ENCODE measurements around the gene DMGDH.

Gene DMGDH

GRCh38 chr5:79032782-79033181 lies 36.7 kb downstream of the DMGDH start:
- H3K27ac ChIP-seq (ENCODE audit: low read length) = no peak overlapping the region
- H3K36me3 ChIP-seq (ENCODE audit: control insufficient read depth in 2 of 2, insufficient read depth in 2 of 2, low read length in 2 of 2) = no peaks in the 10 kb centered on the region
- no peaks in the 10 kb centered on the region for H3K27me3 ChIP-seq (ENCODE audit: control insufficient read depth in 1 of 2, insufficient read depth in 2 of 2, low read length in 2 of 2)
- H3K9me3 ChIP-seq (ENCODE audit: control insufficient read depth in 2 of 2, low read length in 2 of 2) = peaks cover 3 to 7% of the 10 kb centered on the region in 2 donors
- H3K4me1 ChIP-seq (ENCODE audit: control insufficient read depth, insufficient read depth, low read length) = no peaks in the 10 kb centered on the region
- H3K9ac ChIP-seq (ENCODE audit: low read length in 2 of 2) = no peak overlapping the region
- no peak overlapping the region for H3K4me3 ChIP-seq (ENCODE audit: low read length in 2 of 2)

GRCh38 chr5:79032031-79032695 lies 37.3 kb downstream of the DMGDH start:
- H3K4me3 ChIP-seq (ENCODE audit: low read length in 2 of 2) = no peak overlapping the region
- no peaks in the 10 kb centered on the region for H3K27me3 ChIP-seq (ENCODE audit: control insufficient read depth in 1 of 2, insufficient read depth in 2 of 2, low read length in 2 of 2)
- H3K36me3 ChIP-seq (ENCODE audit: control insufficient read depth in 2 of 2, insufficient read depth in 2 of 2, low read length in 2 of 2) = no peaks in the 10 kb centered on the region
- no peak overlapping the region for H3K9ac ChIP-seq (ENCODE audit: low read length in 2 of 2)
- no peak overlapping the region for H3K27ac ChIP-seq (ENCODE audit: low read length)
- H3K4me1 ChIP-seq (ENCODE audit: control insufficient read depth, insufficient read depth, low read length) = no peaks in the 10 kb centered on the region
- H3K9me3 ChIP-seq (ENCODE audit: control insufficient read depth in 2 of 2, low read length in 2 of 2) = peaks cover 3 to 4% of the 10 kb centered on the region in 2 donors

- Histone ChIP-seq H3K9ac (ENCODE audit: low read length in 2 of 2) (no peak overlapping the region), H3K9me3 (ENCODE audit: control insufficient read depth in 2 of 2, low read length in 2 of 2) (no peaks in the 10 kb centered on the region), H3K27me3 (ENCODE audit: control insufficient read depth in 1 of 2, insufficient read depth in 2 of 2, low read length in 2 of 2) (no peaks in the 10 kb centered on the region), H3K4me3 (ENCODE audit: low read length in 2 of 2) (no peak overlapping the region), H3K27ac (ENCODE audit: low read length) (no peak overlapping the region), H3K36me3 (ENCODE audit: control insufficient read depth in 2 of 2, insufficient read depth in 2 of 2, low read length in 2 of 2) (no peaks in the 10 kb centered on the region), H3K4me1 (ENCODE audit: control insufficient read depth, insufficient read depth, low read length) (no peaks in the 10 kb centered on the region)
Measured at GRCh38 chr5:79031485-79031867, 38.0 kb downstream of the DMGDH start.

GRCh38 chr5:79030663-79031484 lies 38.6 kb downstream of the DMGDH start:
- Histone ChIP-seq H3K4me3 (ENCODE audit: low read length in 2 of 2) (no peak overlapping the region), H3K27ac (ENCODE audit: low read length) (no peak overlapping the region), H3K27me3 (ENCODE audit: control insufficient read depth in 1 of 2, insufficient read depth in 2 of 2, low read length in 2 of 2) (no peaks in the 10 kb centered on the region), H3K9ac (ENCODE audit: low read length in 2 of 2) (no peak overlapping the region), H3K36me3 (ENCODE audit: control insufficient read depth in 2 of 2, insufficient read depth in 2 of 2, low read length in 2 of 2) (no peaks in the 10 kb centered on the region), H3K9me3 (ENCODE audit: control insufficient read depth in 2 of 2, low read length in 2 of 2) (no peaks in the 10 kb centered on the region), H3K4me1 (ENCODE audit: control insufficient read depth, insufficient read depth, low read length) (no peaks in the 10 kb centered on the region)

GRCh38 chr5:79025054-79025472 lies 44.4 kb downstream of the DMGDH start:
- Histone ChIP-seq H3K27me3 (ENCODE audit: control insufficient read depth in 1 of 2, insufficient read depth in 2 of 2, low read length in 2 of 2) (no peaks in the 10 kb centered on the region), H3K27ac (ENCODE audit: low read length) (no peak overlapping the region), H3K4me1 (ENCODE audit: control insufficient read depth, insufficient read depth, low read length) (no peaks in the 10 kb centered on the region), H3K9ac (ENCODE audit: low read length in 2 of 2) (peak overlapping the region; percentile 26 to 68), H3K9me3 (ENCODE audit: control insufficient read depth in 2 of 2, low read length in 2 of 2) (no peaks in the 10 kb centered on the region), H3K36me3 (ENCODE audit: control insufficient read depth in 2 of 2, insufficient read depth in 2 of 2, low read length in 2 of 2) (no peaks in the 10 kb centered on the region), H3K4me3 (ENCODE audit: low read length in 2 of 2) (peak overlapping the region; percentile 8 to 73)

GRCh38 chr5:79023947-79024346 lies 45.5 kb downstream of the DMGDH start:
- Histone ChIP-seq H3K27ac (ENCODE audit: low read length) (no peak overlapping the region), H3K9ac (ENCODE audit: low read length in 2 of 2) (no peak overlapping the region), H3K4me3 (ENCODE audit: low read length in 2 of 2) (no peak overlapping the region)

GRCh38 chr5:79023348-79023747 lies 46.1 kb downstream of the DMGDH start:
- Histone ChIP-seq H3K27me3 (ENCODE audit: control insufficient read depth in 1 of 2, insufficient read depth in 2 of 2, low read length in 2 of 2) (no peaks in the 10 kb centered on the region), H3K36me3 (ENCODE audit: control insufficient read depth in 2 of 2, insufficient read depth in 2 of 2, low read length in 2 of 2) (no peaks in the 10 kb centered on the region), H3K4me1 (ENCODE audit: control insufficient read depth, insufficient read depth, low read length) (no peaks in the 10 kb centered on the region), H3K27ac (ENCODE audit: low read length) (no peak overlapping the region), H3K9me3 (ENCODE audit: control insufficient read depth in 2 of 2, low read length in 2 of 2) (no peaks in the 10 kb centered on the region), H3K9ac (ENCODE audit: low read length in 2 of 2) (no peak overlapping the region), H3K4me3 (ENCODE audit: low read length in 2 of 2) (no peak overlapping the region)

More at GRCh38 chr5:79023947-79024346, 45.5 kb downstream of the DMGDH start:
- no peaks in the 10 kb centered on the region for H3K9me3 ChIP-seq (ENCODE audit: control insufficient read depth in 2 of 2, low read length in 2 of 2)
- H3K4me1 ChIP-seq (ENCODE audit: control insufficient read depth, insufficient read depth, low read length) = no peaks in the 10 kb centered on the region
- no peaks in the 10 kb centered on the region for H3K36me3 ChIP-seq (ENCODE audit: control insufficient read depth in 2 of 2, insufficient read depth in 2 of 2, low read length in 2 of 2)
- no peaks in the 10 kb centered on the region for H3K27me3 ChIP-seq (ENCODE audit: control insufficient read depth in 1 of 2, insufficient read depth in 2 of 2, low read length in 2 of 2)

- Histone ChIP-seq H3K4me3 (ENCODE audit: low read length in 2 of 2) (no peak overlapping the region), H3K9me3 (ENCODE audit: control insufficient read depth in 2 of 2, low read length in 2 of 2) (no peaks in the 10 kb centered on the region), H3K27me3 (ENCODE audit: control insufficient read depth in 1 of 2, insufficient read depth in 2 of 2, low read length in 2 of 2) (no peaks in the 10 kb centered on the region), H3K9ac (ENCODE audit: low read length in 2 of 2) (no peak overlapping the region), H3K27ac (ENCODE audit: low read length) (no peak overlapping the region), H3K4me1 (ENCODE audit: control insufficient read depth, insufficient read depth, low read length) (no peaks in the 10 kb centered on the region), H3K36me3 (ENCODE audit: control insufficient read depth in 2 of 2, insufficient read depth in 2 of 2, low read length in 2 of 2) (no peaks in the 10 kb centered on the region)
Measured at GRCh38 chr5:79022771-79023170, 46.7 kb downstream of the DMGDH start.

- H3K4me3 ChIP-seq (ENCODE audit: low read length in 2 of 2) = no peak overlapping the region
- no peak overlapping the region for H3K27ac ChIP-seq (ENCODE audit: low read length)
- H3K9ac ChIP-seq (ENCODE audit: low read length in 2 of 2) = no peak overlapping the region
- no peaks in the 10 kb centered on the region for H3K4me1 ChIP-seq (ENCODE audit: control insufficient read depth, insufficient read depth, low read length)
- no peaks in the 10 kb centered on the region for H3K36me3 ChIP-seq (ENCODE audit: control insufficient read depth in 2 of 2, insufficient read depth in 2 of 2, low read length in 2 of 2)
- no peaks in the 10 kb centered on the region for H3K27me3 ChIP-seq (ENCODE audit: control insufficient read depth in 1 of 2, insufficient read depth in 2 of 2, low read length in 2 of 2)
- H3K9me3 ChIP-seq (ENCODE audit: control insufficient read depth in 2 of 2, low read length in 2 of 2) = no peaks in the 10 kb centered on the region
Measured at GRCh38 chr5:79021753-79022152, 47.7 kb downstream of the DMGDH start.

GRCh38 chr5:79020861-79021561 lies 48.5 kb downstream of the DMGDH start:
- Histone ChIP-seq H3K27ac (ENCODE audit: low read length) (no peak overlapping the region), H3K9me3 (ENCODE audit: control insufficient read depth in 2 of 2, low read length in 2 of 2) (no peaks in the 10 kb centered on the region), H3K4me3 (ENCODE audit: low read length in 2 of 2) (peak overlapping the region in 1 of 2 donors; percentile 24), H3K36me3 (ENCODE audit: control insufficient read depth in 2 of 2, insufficient read depth in 2 of 2, low read length in 2 of 2) (no peaks in the 10 kb centered on the region), H3K4me1 (ENCODE audit: control insufficient read depth, insufficient read depth, low read length) (no peaks in the 10 kb centered on the region), H3K9ac (ENCODE audit: low read length in 2 of 2) (no peak overlapping the region), H3K27me3 (ENCODE audit: control insufficient read depth in 1 of 2, insufficient read depth in 2 of 2, low read length in 2 of 2) (no peaks in the 10 kb centered on the region)

Measured in stomach smooth muscle (tissue), 2 donors.